Epithelial cell of proximal tubule (primary cell): ENCODE data around the gene MBNL2. TPM values are rescaled to one million over a fixed set of nuclear protein-coding genes. Genes with fewer than 3 reads are reported as not detected.

Source experiments
- DNase-seq: peaks from one replicate; pipeline ENCODE4 v3.0.0-alpha.2; 2011; ENCODE audit warnings: low read depth
- H3K4me3 ChIP-seq: 2 replicates; pipeline ENCODE4 v1.5.1; 2011; ENCODE audit warnings: low read depth, mild to moderate bottlenecking, low read length
- CTCF ChIP-seq: conservative IDR thresholded peaks from 2 replicates; pipeline ENCODE4 v1.5.1; 2012; ENCODE audit warnings: low read depth, mild to moderate bottlenecking, low read length
- total RNA-seq: library from RNA; depleted of rRNA; stranded (reverse); fragments of >200 nt; gene quantifications from 2 replicates; pipeline ENCODE4 v1.2.3, GENCODE V29; 2015

MBNL2 gene
- total RNA-seq, 1 donor from 2014 or later = 28.8 TPM

- DNase-seq = no peak
- H3K4me3 ChIP-seq = no peak overlapping the region
- TF ChIP-seq CTCF = no peak
These were observed 1.1 kb upstream of the MBNL2 start for GRCh38 chr13:97221046-97221445.

- TF ChIP-seq CTCF = no peak
- H3K4me3 ChIP-seq = peak overlapping the region; percentile 63
- DNase-seq = no peak
These were observed 667 bp upstream of the MBNL2 start for GRCh38 chr13:97221466-97221865.

GRCh38 chr13:97223037-97223710 lies 1.0 kb downstream of the MBNL2 start:
- DNase-seq = peak; percentile 79
- peak overlapping the region; percentile 63 for H3K4me3 ChIP-seq
- TF ChIP-seq CTCF = no peak

GRCh38 chr13:97223711-97224541 lies 1.8 kb downstream of the MBNL2 start:
- peak; percentile 86 for DNase-seq
- no peak for TF ChIP-seq CTCF
- peak overlapping the region; percentile 63 for H3K4me3 ChIP-seq

GRCh38 chr13:97224544-97225300 lies 2.6 kb downstream of the MBNL2 start:
- DNase-seq = peak; percentile 47
- peak overlapping the region; percentile 63 for H3K4me3 ChIP-seq
- no peak for TF ChIP-seq CTCF

- DNase-seq = no peak
These were observed 3.4 kb downstream of the MBNL2 start for GRCh38 chr13:97225533-97225932.

More at GRCh38 chr13:97225533-97225932, 3.4 kb downstream of the MBNL2 start:
- TF ChIP-seq CTCF = no peak
- H3K4me3 ChIP-seq = peak overlapping the region; percentile 63
